CD14-positive monocyte (primary cell): ENCODE measurements around the gene ECPAS. TPM values are rescaled to one million over a fixed set of nuclear protein-coding genes. Genes with fewer than 3 reads are reported as not detected.

Experiments used
- DNase-seq, 3 donors: peaks; one replicate each; pipeline ENCODE4 v3.0.0-alpha.2; 2011 to 2022
- H2AFZ ChIP-seq: 2 replicates; pipeline ENCODE4 v1.6.0; 2012; ENCODE audit warnings: mild to moderate bottlenecking, low read depth, low read length, inconsistent platforms; ENCODE audit not compliant: insufficient read depth, poor library complexity, severe bottlenecking
- H3K27ac ChIP-seq, 2 donors: 1 replicate in 1 of 2; 2 replicates in 1 of 2; pipeline ENCODE4 v1.5.1; 2012 to 2013; ENCODE audit warnings: low read length in 2 of 2, control low read depth in 1 of 2, inconsistent platforms in 1 of 2, low read depth in 1 of 2, mild to moderate bottlenecking in 1 of 2
- H3K27me3 ChIP-seq, 2 donors: one replicate each; pipeline versions ENCODE4 v1.6.0 to v1.6.1; 2011 to 2013; ENCODE audit warnings: low read length in 2 of 2; ENCODE audit not compliant: control insufficient read depth in 2 of 2, insufficient read depth in 2 of 2
- H3K36me3 ChIP-seq, 2 donors: replicated peaks in 1 of 2; 1 replicate in 1 of 2; 2 replicates in 1 of 2; pipeline versions ENCODE4 v1.5.1 to v1.6.1; 2012 to 2013; ENCODE audit warnings: low read length in 2 of 2, control low read depth in 1 of 2, inconsistent platforms in 1 of 2, mild to moderate bottlenecking in 1 of 2; ENCODE audit not compliant: insufficient read depth in 2 of 2, control insufficient read depth in 1 of 2
- H3K4me1 ChIP-seq, 2 donors: 1 replicate in 1 of 2; 2 replicates in 1 of 2; pipeline versions ENCODE4 v1.5.1 to v1.6.1; 2012 to 2013; ENCODE audit warnings: low read length in 2 of 2, control low read depth in 1 of 2, inconsistent platforms in 1 of 2, mild to moderate bottlenecking in 1 of 2, moderate library complexity in 1 of 2; ENCODE audit not compliant: insufficient read depth in 2 of 2, control insufficient read depth in 1 of 2
- H3K4me2 ChIP-seq: replicated peaks from 2 replicates; pipeline ENCODE3; 2012; ENCODE audit warnings: low read length, moderate library complexity, mild to moderate bottlenecking; ENCODE audit not compliant: poor library complexity, severe bottlenecking; ENCODE audit errors: extremely low read depth
- H3K4me3 ChIP-seq, 3 experiments: fragments of 200-600 bp in 1 of 3; sonication (generic) in 1 of 3; replicated peaks in 1 of 3; 1 replicate in 2 of 3; 2 replicates in 1 of 3; pipeline ENCODE4 v1.5.1; 2011 to 2013; ENCODE audit warnings: low read length in 3 of 3, mild to moderate bottlenecking in 3 of 3, control low read depth in 2 of 3, low read depth in 2 of 3, inconsistent platforms in 1 of 3, moderate library complexity in 1 of 3
- H3K79me2 ChIP-seq: 2 replicates; pipeline ENCODE4 v1.6.0; 2012; ENCODE audit warnings: mild to moderate bottlenecking, control low read depth, inconsistent platforms, low read length, moderate library complexity; ENCODE audit not compliant: insufficient read depth
- H3K9ac ChIP-seq: 2 replicates; pipeline ENCODE4 v1.6.0; 2017; ENCODE audit warnings: low read length, mild to moderate bottlenecking; ENCODE audit not compliant: insufficient read depth, poor library complexity, severe bottlenecking
- H3K9me3 ChIP-seq, 2 donors: replicated peaks in 1 of 2; 1 replicate in 1 of 2; 2 replicates in 1 of 2; pipeline versions ENCODE4 v1.5.1 to v1.6.1; 2012 to 2013; ENCODE audit warnings: low read length in 2 of 2, control low read depth in 1 of 2; ENCODE audit not compliant: control insufficient read depth in 1 of 2, insufficient read depth in 1 of 2
- H4K20me1 ChIP-seq: 2 replicates; pipeline ENCODE4 v1.6.0; 2012; ENCODE audit warnings: mild to moderate bottlenecking, low read length, control low read depth, moderate library complexity; ENCODE audit not compliant: insufficient read depth
- H3K27ac Mint-ChIP-seq, 7 donors: one replicate each; pipeline ENCODE4 v1.8.0; 2020; ENCODE audit warnings: mild to moderate bottlenecking in 7 of 7, mixed read lengths in 7 of 7, moderate library complexity in 6 of 7, inconsistent platforms in 2 of 7
- H3K27me3 Mint-ChIP-seq, 3 donors: one replicate each; pipeline ENCODE4 v1.8.0; 2021 to 2022; ENCODE audit warnings: low read depth in 3 of 3, mild to moderate bottlenecking in 3 of 3, mixed read lengths in 3 of 3, moderate library complexity in 3 of 3, inconsistent platforms in 1 of 3
- H3K36me3 Mint-ChIP-seq, 2 donors: one replicate each; pipeline ENCODE4 v1.8.0; 2020; ENCODE audit warnings: mixed read lengths in 2 of 2, inconsistent platforms in 1 of 2, mild to moderate bottlenecking in 1 of 2
- H3K4me1 Mint-ChIP-seq: one replicate; pipeline ENCODE4 v1.8.0; 2020; ENCODE audit warnings: mild to moderate bottlenecking, mixed read lengths
- H3K4me3 Mint-ChIP-seq, 2 donors: one replicate each; pipeline ENCODE4 v1.8.0; 2020; ENCODE audit warnings: mild to moderate bottlenecking in 2 of 2, mixed read lengths in 2 of 2, moderate library complexity in 1 of 2
- H3K9me3 Mint-ChIP-seq, 7 donors: one replicate each; pipeline ENCODE4 v1.8.0; 2020 to 2022; ENCODE audit warnings: mixed read lengths in 7 of 7, mild to moderate bottlenecking in 6 of 7, moderate library complexity in 6 of 7, inconsistent platforms in 2 of 7
- WGBS: methylation state at CpG from one replicate; pipeline ENCODE4 v1.1.5; 2013; ENCODE audit warnings: missing lambda C conversion rate; ENCODE audit not compliant: insufficient coverage; 5-methylcytosine and 5-hydroxymethylcytosine counted together
- intact Hi-C, 2 donors: fragments of 100-400 bp; cut with micrococcal nuclease; formaldehyde crosslinking; loops; one replicate each; pipeline versions ENCODE4 v1.15.0 to v1.15.1; 2023
- polyA plus RNA-seq, 3 donors: library from polyadenylated mRNA; depleted of rRNA in 1 of 3; unstranded in 2 of 3; stranded (reverse) in 1 of 3; fragments of 300-500 nt in 2 of 3; fragments of >200 nt in 1 of 3; fragmentation: Illumina TruSeq in 2 of 3; gene quantifications; 1 replicate in 2 of 3; 2 replicates in 1 of 3; pipeline ENCODE4 v1.2.3, GENCODE V29; 2012 to 2021
- TF ChIP-seq, protein P1 (sequence below): fragments of 200-600 bp; IDR thresholded peaks from one replicate; pipeline ENCODE4 v1.8.0; 2022; ENCODE audit warnings: antibody characterized with exemption, mild to moderate bottlenecking

Gene ECPAS
- polyA plus RNA-seq, 3 donors: 7.4 to 27.6 (median 15.9) TPM

- Histone ChIP-seq H3K4me3 (peak overlapping the region; percentile 86 to 90 (median 89)), H3K79me2 (peaks cover 53% of the 10 kb centered on the region), H3K4me2 (peak overlapping the region; percentile 76), H3K27me3 (no peaks in the 10 kb centered on the region), H3K9me3 (no peaks in the 10 kb centered on the region), H3K4me1 (peaks cover 22 to 26% of the 10 kb centered on the region in 2 donors), H4K20me1 (peaks cover 47% of the 10 kb centered on the region), H3K9ac (peak overlapping the region; percentile 79), H3K27ac (peak overlapping the region; percentile 86 to 88), H2AFZ (peak overlapping the region; percentile 84), H3K36me3 (no peaks in the 10 kb centered on the region)
- WGBS: under 1% methylated on average over 68 of the region's 76 CpGs
- H3K4me3 Mint-ChIP-seq: peak overlapping the region; percentile 82 to 93
- DNase-seq: peak; percentile 46 to 58 (median 56)
- intact Hi-C loops: loop anchor here in 1 of 2 donors (5.0 to 10.0 kb wide), 2 partner anchors 149 to 412 kb away; partner anchors contain the start of genes DNAJC25 and UGCG
- H3K27me3 Mint-ChIP-seq: peaks cover 2 to 3% (median 2%) of the 10 kb centered on the region in 3 donors
- TF ChIP-seq, protein P1, sequence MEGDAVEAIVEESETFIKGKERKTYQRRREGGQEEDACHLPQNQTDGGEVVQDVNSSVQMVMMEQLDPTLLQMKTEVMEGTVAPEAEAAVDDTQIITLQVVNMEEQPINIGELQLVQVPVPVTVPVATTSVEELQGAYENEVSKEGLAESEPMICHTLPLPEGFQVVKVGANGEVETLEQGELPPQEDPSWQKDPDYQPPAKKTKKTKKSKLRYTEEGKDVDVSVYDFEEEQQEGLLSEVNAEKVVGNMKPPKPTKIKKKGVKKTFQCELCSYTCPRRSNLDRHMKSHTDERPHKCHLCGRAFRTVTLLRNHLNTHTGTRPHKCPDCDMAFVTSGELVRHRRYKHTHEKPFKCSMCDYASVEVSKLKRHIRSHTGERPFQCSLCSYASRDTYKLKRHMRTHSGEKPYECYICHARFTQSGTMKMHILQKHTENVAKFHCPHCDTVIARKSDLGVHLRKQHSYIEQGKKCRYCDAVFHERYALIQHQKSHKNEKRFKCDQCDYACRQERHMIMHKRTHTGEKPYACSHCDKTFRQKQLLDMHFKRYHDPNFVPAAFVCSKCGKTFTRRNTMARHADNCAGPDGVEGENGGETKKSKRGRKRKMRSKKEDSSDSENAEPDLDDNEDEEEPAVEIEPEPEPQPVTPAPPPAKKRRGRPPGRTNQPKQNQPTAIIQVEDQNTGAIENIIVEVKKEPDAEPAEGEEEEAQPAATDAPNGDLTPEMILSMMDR: no peak
- peak overlapping the region; percentile 90 to 95 (median 92) for H3K27ac Mint-ChIP-seq
- H3K4me1 Mint-ChIP-seq: peaks cover 36% of the 10 kb centered on the region
- H3K36me3 Mint-ChIP-seq: no peaks in the 10 kb centered on the region
- no peaks in the 10 kb centered on the region for H3K9me3 Mint-ChIP-seq
Measured at GRCh38 chr9:111482694-111483438, 1.3 kb downstream of the ECPAS start.

GRCh38 chr9:111481885-111482636 lies 2.1 kb downstream of the ECPAS start:
- H3K4me1 ChIP-seq: peaks cover 22 to 29% of the 10 kb centered on the region in 2 donors
- H3K9ac ChIP-seq: peak overlapping the region; percentile 79
- H3K27me3 Mint-ChIP-seq: peaks cover 0 to 2% (median 0%) of the 10 kb centered on the region in 3 donors
- peak overlapping the region; percentile 82 to 93 for H3K4me3 Mint-ChIP-seq
- no peaks in the 10 kb centered on the region for H3K27me3 ChIP-seq
- WGBS: 80% methylated on average over 6 of the region's 13 CpGs
- H4K20me1 ChIP-seq: peaks cover 56% of the 10 kb centered on the region
- DNase-seq: no peak
- intact Hi-C loops: loop anchor here in 1 of 2 donors (5.0 to 10.0 kb wide), 2 partner anchors 150 to 413 kb away; partner anchors contain the start of genes DNAJC25 and UGCG
- peak overlapping the region; percentile 76 for H3K4me2 ChIP-seq
- no peaks in the 10 kb centered on the region for H3K9me3 ChIP-seq
- peak overlapping the region; percentile 90 to 95 (median 92) for H3K27ac Mint-ChIP-seq
- H3K36me3 ChIP-seq: no peaks in the 10 kb centered on the region
- peak overlapping the region in 1 of 2 donors; percentile 86 for H3K27ac ChIP-seq
- TF ChIP-seq, protein P1: no peak
- peaks cover 44% of the 10 kb centered on the region for H3K4me1 Mint-ChIP-seq
- H3K4me3 ChIP-seq: peak overlapping the region; percentile 86 to 90 (median 89)
- H3K79me2 ChIP-seq: peaks cover 61% of the 10 kb centered on the region
- H3K9me3 Mint-ChIP-seq: no peaks in the 10 kb centered on the region
- H2AFZ ChIP-seq: peak overlapping the region; percentile 84
- H3K36me3 Mint-ChIP-seq: no peaks in the 10 kb centered on the region
